PFSK-1 (cell line): ENCODE data around the gene AP2M1.

Experiments used
- FOXP2 ChIP-seq: optimal IDR thresholded peaks from 2 replicates; pipeline ENCODE3; 2011; ENCODE audit warnings: borderline replicate concordance, control low read depth, inconsistent platforms; ENCODE audit not compliant: insufficient read depth; ENCODE audit errors: extremely low read length, extremely low read depth
- POLR2AphosphoS5 ChIP-seq: IDR thresholded peaks from 2 replicates; pipeline ENCODE4 v1.6.1; 2012; ENCODE audit warnings: low read depth, mild to moderate bottlenecking, control low read depth, low read length, moderate library complexity
- TAF1 ChIP-seq: IDR thresholded peaks from 2 replicates; pipeline ENCODE4 v1.6.1; 2012; ENCODE audit warnings: low read length, control low read depth, borderline replicate concordance; ENCODE audit not compliant: insufficient read depth

GRCh38 chr3:184143327-184143726 is 31.3 kb upstream of the AP2M1 start:
- TF ChIP-seq POLR2AphosphoS5 (no peak), TAF1 (no peak), FOXP2 (no peak)
